Measurements from ENCODE around the gene NFKB2. TPM values are rescaled to one million over a fixed set of nuclear protein-coding genes. Genes with fewer than 3 reads are reported as not detected.

NFKB2 gene
- total RNA-seq, 2 donors from 2014 or later, result 29.3 to 44.5 TPM

- intact Hi-C loops (cut with DNase I), result no loop called here
- Histone ChIP-seq H3K4me1 (peaks cover 5% of the 10 kb centered on the region), H3K9ac (ENCODE audit: low read depth in 2 of 2, low read length in 2 of 2) (no peak overlapping the region), H3K36me3 (no peaks in the 10 kb centered on the region), H3K9me3 (no peaks in the 10 kb centered on the region), H3K27ac (no peak overlapping the region), H3K4me3 (no peak overlapping the region), H3K27me3 (peaks cover 11% of the 10 kb centered on the region)
- no peak for TF ChIP-seq CTCF (IDR thresholded peaks at IDR 0.05)
- no peak for DNase-seq
Measured at GRCh38 chr10:102414749-102415148, 19.2 kb downstream of the NFKB2 start.

DNA sequence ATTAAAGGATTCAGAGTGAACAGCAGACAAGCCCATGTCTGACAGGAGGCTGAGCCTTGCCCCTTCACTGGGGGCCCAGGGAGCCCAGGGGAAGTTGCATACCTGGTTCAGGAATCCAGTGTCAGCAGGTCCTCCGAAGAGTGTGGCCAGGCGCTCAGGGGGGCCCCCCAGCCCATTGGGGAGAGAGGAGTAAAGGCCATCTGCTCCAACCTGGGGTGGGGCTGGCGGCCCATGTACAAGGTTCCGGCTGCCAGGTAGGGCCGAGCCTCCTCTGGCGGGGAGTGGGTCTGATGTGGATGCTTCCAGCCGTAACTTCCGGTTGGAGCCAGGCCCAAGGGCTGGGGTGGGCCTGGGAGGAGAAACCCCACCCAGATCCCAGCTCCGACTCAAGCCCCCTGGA, 20.8 kb downstream of the NFKB2 start:
- Histone ChIP-seq H3K9ac (ENCODE audit: low read depth in 2 of 2, low read length in 2 of 2) (no peak overlapping the region), H3K27ac (no peak overlapping the region), H3K4me3 (no peak overlapping the region), H3K27me3 (no peaks in the 10 kb centered on the region), H3K9me3 (no peaks in the 10 kb centered on the region), H3K4me1 (peaks cover 10% of the 10 kb centered on the region), H3K36me3 (no peaks in the 10 kb centered on the region)
- intact Hi-C loops (cut with DNase I), result no loop called here
- DNase-seq, result no peak
- no peak for TF ChIP-seq CTCF (IDR thresholded peaks at IDR 0.05)

DNA sequence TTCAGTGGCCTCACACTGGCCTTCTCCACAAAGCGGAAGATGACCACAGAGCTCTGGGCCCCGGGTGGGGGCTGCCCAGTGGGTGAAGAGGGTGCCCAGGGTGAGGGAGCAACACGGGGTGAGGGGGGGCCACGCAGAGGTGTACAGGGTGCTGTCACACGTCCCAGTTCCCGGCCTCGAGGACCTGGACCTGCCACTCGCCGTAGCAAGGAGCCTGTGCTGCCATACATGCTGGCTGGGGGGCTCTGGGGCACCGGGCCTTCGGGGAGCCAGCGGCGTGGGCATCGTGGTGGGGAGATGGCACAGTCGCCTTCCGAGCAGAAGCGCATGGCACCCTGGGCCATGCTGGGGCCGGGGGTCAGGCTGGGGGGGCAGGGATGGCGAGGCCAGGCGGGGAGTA, 21.2 kb downstream of the NFKB2 start:
- Histone ChIP-seq H3K9me3 (no peaks in the 10 kb centered on the region), H3K4me1 (peaks cover 10% of the 10 kb centered on the region), H3K9ac (ENCODE audit: low read depth in 2 of 2, low read length in 2 of 2) (no peak overlapping the region), H3K4me3 (no peak overlapping the region), H3K27me3 (no peaks in the 10 kb centered on the region), H3K27ac (no peak overlapping the region), H3K36me3 (no peaks in the 10 kb centered on the region)
- intact Hi-C loops (cut with DNase I), result no loop called here
- no peak for DNase-seq
- no peak for TF ChIP-seq CTCF (IDR thresholded peaks at IDR 0.05)

GRCh38 chr10:102418622-102419268, 23.2 kb downstream of the NFKB2 start, which contains the start of gene PSD:
TSS of gene PSD (minus strand) at chr10:102418785. CDS start at chr10:102417038, 1,747 bp downstream.
- H3K9ac ChIP-seq (ENCODE audit: low read depth in 2 of 2, low read length in 2 of 2), result peak within 1 kb of the TSS in 1 of 2 donors; percentile 15
- peak within 1 kb of the TSS; percentile 71 for H3K4me3 ChIP-seq
- H3K27ac ChIP-seq, result no peak within 1 kb of the TSS
- DNase-seq, result no peak
- no peaks in the 10 kb centered on the region for H3K27me3 ChIP-seq
- TF ChIP-seq CTCF (IDR thresholded peaks at IDR 0.05), result no peak
- intact Hi-C loops (cut with DNase I), result no loop called here
- H3K4me1 ChIP-seq, result peaks cover 15% of the 10 kb centered on the region
- no peaks in the 10 kb centered on the region for H3K9me3 ChIP-seq
- H3K36me3 ChIP-seq, result no peaks in the 10 kb centered on the region

- Histone ChIP-seq H3K36me3 (no peaks in the 10 kb centered on the region), H3K27me3 (no peaks in the 10 kb centered on the region), H3K4me3 (peak overlapping the region; percentile 71), H3K4me1 (peaks cover 15% of the 10 kb centered on the region), H3K9me3 (no peaks in the 10 kb centered on the region), H3K9ac (ENCODE audit: low read depth in 2 of 2, low read length in 2 of 2) (peak overlapping the region; percentile 15 to 30), H3K27ac (no peak overlapping the region)
- no peak for TF ChIP-seq CTCF (IDR thresholded peaks at IDR 0.05)
- intact Hi-C loops (cut with DNase I), result loop anchor here (5.0 kb wide), 1 partner anchor 63 kb away; no protein-coding TSS in a partner anchor
- DNase-seq, result peak; percentile 74
Measured at GRCh38 chr10:102419269-102420180, 24.0 kb downstream of the NFKB2 start.
